Osteoblast (primary cell): ENCODE measurements around the gene MYH9. TPM values are rescaled to one million over a fixed set of nuclear protein-coding genes. Genes with fewer than 3 reads are reported as not detected.

Experiments
- DNase-seq: peaks from one replicate; pipeline ENCODE4 v3.0.0; 2011; ENCODE audit warnings: low spot score, mixed read lengths; ENCODE audit not compliant: insufficient read length; ENCODE audit errors: missing footprints
- H2AFZ ChIP-seq: 2 replicates; pipeline ENCODE4 v1.6.0; 2011; ENCODE audit warnings: mild to moderate bottlenecking, low read length
- H3K27ac ChIP-seq: 2 replicates; pipeline ENCODE4 v1.5.1; 2011; ENCODE audit warnings: mild to moderate bottlenecking, low read depth, low read length, moderate library complexity
- H3K27me3 ChIP-seq: 2 replicates; pipeline ENCODE4 v1.6.0; 2012; ENCODE audit warnings: mild to moderate bottlenecking, control low read depth, inconsistent platforms, low read length, moderate library complexity; ENCODE audit not compliant: insufficient read depth
- H3K36me3 ChIP-seq: 2 replicates; pipeline ENCODE4 v1.5.1; 2011; ENCODE audit warnings: mild to moderate bottlenecking, low read length, control low read depth, moderate library complexity; ENCODE audit not compliant: insufficient read depth
- H3K4me1 ChIP-seq: 2 replicates; pipeline ENCODE4 v1.5.1; 2011; ENCODE audit warnings: mild to moderate bottlenecking, low read length, control low read depth, moderate library complexity; ENCODE audit not compliant: insufficient read depth
- H3K4me2 ChIP-seq: 2 replicates; pipeline ENCODE4 v1.6.0; 2011; ENCODE audit warnings: mild to moderate bottlenecking, low read length; ENCODE audit not compliant: insufficient read depth
- H3K4me3 ChIP-seq: fragments of 200-600 bp; sonication (generic); 3 replicates; pipeline ENCODE4 v1.5.1; 2012; ENCODE audit warnings: mild to moderate bottlenecking, low read length, inconsistent platforms; ENCODE audit not compliant: insufficient read depth
- H3K79me2 ChIP-seq: 2 replicates; pipeline ENCODE4 v1.6.0; 2012; ENCODE audit warnings: mild to moderate bottlenecking, low read length, control low read depth, inconsistent platforms; ENCODE audit not compliant: insufficient read depth
- H3K9me3 ChIP-seq: 2 replicates; pipeline ENCODE4 v1.5.1; 2011; ENCODE audit warnings: low read depth, low read length, control low read depth
- H4K20me1 ChIP-seq: 2 replicates; pipeline ENCODE4 v1.6.0; 2012; ENCODE audit warnings: mild to moderate bottlenecking, low read length, control low read depth; ENCODE audit not compliant: insufficient read depth
- CTCF ChIP-seq: IDR thresholded peaks from 2 replicates; pipeline ENCODE4 v1.5.1; 2011; ENCODE audit warnings: mild to moderate bottlenecking, low read depth, low read length, moderate library complexity; ENCODE audit errors: extremely low read depth
- total RNA-seq: library from RNA; depleted of rRNA; stranded (reverse); fragments of >200 nt; gene quantifications from 2 replicates; pipeline ENCODE4 v1.2.3, GENCODE V29; 2012

MYH9 gene
- total RNA-seq, 1 donor = 964 TPM

- DNase-seq = peak; percentile 86
- Histone ChIP-seq H3K79me2 (peaks cover 57% of the 10 kb centered on the region), H3K9me3 (no peaks in the 10 kb centered on the region), H4K20me1 (peaks cover 47% of the 10 kb centered on the region), H3K27me3 (no peaks in the 10 kb centered on the region), H3K36me3 (peaks cover 30% of the 10 kb centered on the region), H3K4me2 (peak overlapping the region; percentile 93), H3K4me1 (peaks cover 35% of the 10 kb centered on the region), H3K27ac (peak overlapping the region; percentile 89), H2AFZ (no peak overlapping the region), H3K4me3 (peak overlapping the region; percentile 100)
- TF ChIP-seq CTCF = no peak
Observed at GRCh38 chr22:36386900-36387708, 663 bp downstream of the MYH9 start.

GRCh38 chr22:36386351-36386899 lies 1.3 kb downstream of the MYH9 start:
- Histone ChIP-seq H3K9me3 (no peaks in the 10 kb centered on the region), H3K36me3 (peaks cover 35% of the 10 kb centered on the region), H2AFZ (no peak overlapping the region), H3K27ac (peak overlapping the region; percentile 89), H4K20me1 (peaks cover 53% of the 10 kb centered on the region), H3K4me2 (peak overlapping the region; percentile 93), H3K4me1 (peaks cover 38% of the 10 kb centered on the region), H3K27me3 (no peaks in the 10 kb centered on the region), H3K79me2 (peaks cover 64% of the 10 kb centered on the region), H3K4me3 (peak overlapping the region; percentile 100)
- TF ChIP-seq CTCF = no peak
- peak; percentile 82 for DNase-seq

- Histone ChIP-seq H3K79me2 (peaks cover 71% of the 10 kb centered on the region), H3K4me1 (peaks cover 44% of the 10 kb centered on the region), H3K36me3 (peaks cover 41% of the 10 kb centered on the region), H3K27ac (peak overlapping the region; percentile 89), H3K4me2 (peak overlapping the region; percentile 93), H3K27me3 (no peaks in the 10 kb centered on the region), H3K4me3 (peak overlapping the region; percentile 100), H2AFZ (no peak overlapping the region), H4K20me1 (peaks cover 60% of the 10 kb centered on the region), H3K9me3 (no peaks in the 10 kb centered on the region)
- no peak for TF ChIP-seq CTCF
- peak; percentile 91 for DNase-seq
Observed at GRCh38 chr22:36385491-36386350, 2.0 kb downstream of the MYH9 start.
